ENCODE measurements around the gene LRMDA. TPM values are rescaled to one million over a fixed set of nuclear protein-coding genes. Genes with fewer than 3 reads are reported as not detected.

Gene LRMDA
- total and polyA plus RNA-seq, 2 of the 8 experiments (the other 6 are each of a cell fraction or from before 2014, with no cell fraction given) = 0.86 to 2.8 TPM

DNA sequence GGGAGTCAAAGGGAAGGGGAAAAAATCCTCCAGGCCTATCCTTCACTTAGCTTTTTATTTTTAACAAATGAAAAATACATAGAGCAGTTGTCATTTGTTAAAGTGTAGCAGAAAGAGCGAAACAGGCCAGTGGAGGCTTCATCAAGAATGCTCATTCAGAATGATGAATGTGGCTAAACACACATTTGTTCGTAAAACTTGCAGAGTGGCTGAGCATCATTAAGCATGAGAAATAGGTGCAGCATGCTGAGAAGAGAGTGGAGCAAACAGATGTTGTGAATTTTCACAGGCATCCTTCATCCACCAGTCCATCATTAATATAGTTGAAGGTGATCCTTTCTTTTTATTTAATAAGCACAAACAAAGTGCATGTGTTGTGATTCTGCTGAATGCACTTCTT is 407.6 kb downstream of the LRMDA start (continued):
- TF ChIP-seq, protein P1, sequence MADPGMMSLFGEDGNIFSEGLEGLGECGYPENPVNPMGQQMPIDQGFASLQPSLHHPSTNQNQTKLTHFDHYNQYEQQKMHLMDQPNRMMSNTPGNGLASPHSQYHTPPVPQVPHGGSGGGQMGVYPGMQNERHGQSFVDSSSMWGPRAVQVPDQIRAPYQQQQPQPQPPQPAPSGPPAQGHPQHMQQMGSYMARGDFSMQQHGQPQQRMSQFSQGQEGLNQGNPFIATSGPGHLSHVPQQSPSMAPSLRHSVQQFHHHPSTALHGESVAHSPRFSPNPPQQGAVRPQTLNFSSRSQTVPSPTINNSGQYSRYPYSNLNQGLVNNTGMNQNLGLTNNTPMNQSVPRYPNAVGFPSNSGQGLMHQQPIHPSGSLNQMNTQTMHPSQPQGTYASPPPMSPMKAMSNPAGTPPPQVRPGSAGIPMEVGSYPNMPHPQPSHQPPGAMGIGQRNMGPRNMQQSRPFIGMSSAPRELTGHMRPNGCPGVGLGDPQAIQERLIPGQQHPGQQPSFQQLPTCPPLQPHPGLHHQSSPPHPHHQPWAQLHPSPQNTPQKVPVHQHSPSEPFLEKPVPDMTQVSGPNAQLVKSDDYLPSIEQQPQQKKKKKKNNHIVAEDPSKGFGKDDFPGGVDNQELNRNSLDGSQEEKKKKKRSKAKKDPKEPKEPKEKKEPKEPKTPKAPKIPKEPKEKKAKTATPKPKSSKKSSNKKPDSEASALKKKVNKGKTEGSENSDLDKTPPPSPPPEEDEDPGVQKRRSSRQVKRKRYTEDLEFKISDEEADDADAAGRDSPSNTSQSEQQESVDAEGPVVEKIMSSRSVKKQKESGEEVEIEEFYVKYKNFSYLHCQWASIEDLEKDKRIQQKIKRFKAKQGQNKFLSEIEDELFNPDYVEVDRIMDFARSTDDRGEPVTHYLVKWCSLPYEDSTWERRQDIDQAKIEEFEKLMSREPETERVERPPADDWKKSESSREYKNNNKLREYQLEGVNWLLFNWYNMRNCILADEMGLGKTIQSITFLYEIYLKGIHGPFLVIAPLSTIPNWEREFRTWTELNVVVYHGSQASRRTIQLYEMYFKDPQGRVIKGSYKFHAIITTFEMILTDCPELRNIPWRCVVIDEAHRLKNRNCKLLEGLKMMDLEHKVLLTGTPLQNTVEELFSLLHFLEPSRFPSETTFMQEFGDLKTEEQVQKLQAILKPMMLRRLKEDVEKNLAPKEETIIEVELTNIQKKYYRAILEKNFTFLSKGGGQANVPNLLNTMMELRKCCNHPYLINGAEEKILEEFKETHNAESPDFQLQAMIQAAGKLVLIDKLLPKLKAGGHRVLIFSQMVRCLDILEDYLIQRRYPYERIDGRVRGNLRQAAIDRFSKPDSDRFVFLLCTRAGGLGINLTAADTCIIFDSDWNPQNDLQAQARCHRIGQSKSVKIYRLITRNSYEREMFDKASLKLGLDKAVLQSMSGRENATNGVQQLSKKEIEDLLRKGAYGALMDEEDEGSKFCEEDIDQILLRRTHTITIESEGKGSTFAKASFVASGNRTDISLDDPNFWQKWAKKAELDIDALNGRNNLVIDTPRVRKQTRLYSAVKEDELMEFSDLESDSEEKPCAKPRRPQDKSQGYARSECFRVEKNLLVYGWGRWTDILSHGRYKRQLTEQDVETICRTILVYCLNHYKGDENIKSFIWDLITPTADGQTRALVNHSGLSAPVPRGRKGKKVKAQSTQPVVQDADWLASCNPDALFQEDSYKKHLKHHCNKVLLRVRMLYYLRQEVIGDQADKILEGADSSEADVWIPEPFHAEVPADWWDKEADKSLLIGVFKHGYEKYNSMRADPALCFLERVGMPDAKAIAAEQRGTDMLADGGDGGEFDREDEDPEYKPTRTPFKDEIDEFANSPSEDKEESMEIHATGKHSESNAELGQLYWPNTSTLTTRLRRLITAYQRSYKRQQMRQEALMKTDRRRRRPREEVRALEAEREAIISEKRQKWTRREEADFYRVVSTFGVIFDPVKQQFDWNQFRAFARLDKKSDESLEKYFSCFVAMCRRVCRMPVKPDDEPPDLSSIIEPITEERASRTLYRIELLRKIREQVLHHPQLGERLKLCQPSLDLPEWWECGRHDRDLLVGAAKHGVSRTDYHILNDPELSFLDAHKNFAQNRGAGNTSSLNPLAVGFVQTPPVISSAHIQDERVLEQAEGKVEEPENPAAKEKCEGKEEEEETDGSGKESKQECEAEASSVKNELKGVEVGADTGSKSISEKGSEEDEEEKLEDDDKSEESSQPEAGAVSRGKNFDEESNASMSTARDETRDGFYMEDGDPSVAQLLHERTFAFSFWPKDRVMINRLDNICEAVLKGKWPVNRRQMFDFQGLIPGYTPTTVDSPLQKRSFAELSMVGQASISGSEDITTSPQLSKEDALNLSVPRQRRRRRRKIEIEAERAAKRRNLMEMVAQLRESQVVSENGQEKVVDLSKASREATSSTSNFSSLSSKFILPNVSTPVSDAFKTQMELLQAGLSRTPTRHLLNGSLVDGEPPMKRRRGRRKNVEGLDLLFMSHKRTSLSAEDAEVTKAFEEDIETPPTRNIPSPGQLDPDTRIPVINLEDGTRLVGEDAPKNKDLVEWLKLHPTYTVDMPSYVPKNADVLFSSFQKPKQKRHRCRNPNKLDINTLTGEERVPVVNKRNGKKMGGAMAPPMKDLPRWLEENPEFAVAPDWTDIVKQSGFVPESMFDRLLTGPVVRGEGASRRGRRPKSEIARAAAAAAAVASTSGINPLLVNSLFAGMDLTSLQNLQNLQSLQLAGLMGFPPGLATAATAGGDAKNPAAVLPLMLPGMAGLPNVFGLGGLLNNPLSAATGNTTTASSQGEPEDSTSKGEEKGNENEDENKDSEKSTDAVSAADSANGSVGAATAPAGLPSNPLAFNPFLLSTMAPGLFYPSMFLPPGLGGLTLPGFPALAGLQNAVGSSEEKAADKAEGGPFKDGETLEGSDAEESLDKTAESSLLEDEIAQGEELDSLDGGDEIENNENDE (IDR thresholded peaks at IDR 0.05; ENCODE audit: insufficient replicate concordance, low read length) = no peak
- no peak for TF ChIP-seq SIRT6 (IDR thresholded peaks at IDR 0.05; ENCODE audit: low read length)
